GM21447 (cell line): ENCODE data around the gene CAPN2.

Experiments
- ATAC-seq: cut with Tn5 transposase; IDR thresholded peaks from one replicate; pipeline ENCODE4 v1.9.1; 2021; ENCODE audit not compliant: unreplicated experiment

CAPN2 gene

DNA sequence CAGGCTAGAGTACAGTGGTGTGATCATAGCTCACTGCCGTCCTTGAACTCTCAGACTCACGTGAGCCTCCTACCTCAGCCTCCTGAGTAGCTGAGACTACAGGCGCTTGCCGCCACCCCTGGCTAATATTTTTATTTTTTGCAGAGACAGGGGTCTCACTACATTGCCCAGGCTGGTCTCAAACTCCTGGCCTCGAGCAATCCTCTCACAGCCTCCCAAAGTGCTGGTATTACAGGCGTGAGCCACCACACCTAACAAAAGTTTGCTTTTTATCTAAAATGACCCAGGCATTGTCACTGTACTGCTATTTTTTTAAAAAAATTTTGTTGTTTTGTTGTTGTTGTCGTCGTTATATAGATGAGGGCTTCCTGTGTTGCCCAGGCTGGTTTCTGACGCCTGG lies 46.4 kb downstream of the CAPN2 start:
- no peak for ATAC-seq

DNA sequence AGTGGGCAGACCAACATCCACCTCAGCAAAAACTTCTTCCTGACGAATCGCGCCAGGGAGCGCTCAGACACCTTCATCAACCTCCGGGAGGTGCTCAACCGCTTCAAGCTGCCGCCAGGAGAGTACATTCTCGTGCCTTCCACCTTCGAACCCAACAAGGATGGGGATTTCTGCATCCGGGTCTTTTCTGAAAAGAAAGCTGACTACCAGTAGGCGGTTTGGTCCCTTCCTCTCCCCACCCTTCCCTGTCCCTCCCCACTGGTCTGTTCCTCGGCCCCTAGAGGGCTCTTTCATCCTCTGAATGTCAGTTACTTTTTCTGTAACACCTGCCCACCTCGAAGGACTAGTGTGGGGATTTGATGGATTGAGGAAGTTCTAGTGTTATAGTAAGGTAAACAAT lies 46.9 kb downstream of the CAPN2 start:
- ATAC-seq: no peak

DNA sequence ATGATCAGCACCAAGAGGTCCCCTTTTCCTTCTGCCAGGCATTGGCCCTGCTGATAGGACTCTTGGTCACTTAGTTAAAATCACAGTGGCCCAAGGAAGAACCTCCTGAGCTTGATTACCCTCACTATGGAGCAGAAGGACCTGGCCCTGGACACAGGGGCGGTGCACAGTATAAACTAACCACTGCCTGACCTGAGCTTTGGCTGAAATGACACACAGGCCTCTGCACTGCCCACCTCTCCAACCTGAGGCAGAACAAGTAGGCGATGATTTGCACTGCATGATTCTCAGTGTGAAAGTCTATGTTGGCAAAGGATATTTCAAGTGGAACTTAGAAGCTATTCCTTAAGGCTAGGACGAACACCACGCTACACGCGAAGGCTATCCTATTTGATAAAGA lies 48.5 kb downstream of the CAPN2 start:
- no peak for ATAC-seq

DNA sequence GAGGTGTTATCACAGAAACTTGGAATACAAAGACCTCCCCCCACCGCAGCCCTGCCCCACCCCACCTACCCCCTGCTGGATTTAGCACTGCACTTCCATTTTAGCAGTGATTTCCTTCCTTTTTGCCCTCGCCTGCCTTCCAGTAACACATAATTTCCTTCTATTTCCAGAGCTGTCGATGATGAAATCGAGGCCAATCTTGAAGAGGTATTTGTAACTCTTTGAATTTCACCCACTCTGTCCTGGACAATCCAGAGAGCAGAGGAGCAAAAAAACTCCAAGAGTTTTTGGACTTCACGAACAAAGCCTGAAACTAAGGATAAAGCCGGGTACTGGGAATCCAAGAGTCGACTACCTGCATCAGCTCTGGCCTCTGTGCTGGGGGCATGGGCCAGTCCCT lies 49.1 kb downstream of the CAPN2 start:
- ATAC-seq: no peak

DNA sequence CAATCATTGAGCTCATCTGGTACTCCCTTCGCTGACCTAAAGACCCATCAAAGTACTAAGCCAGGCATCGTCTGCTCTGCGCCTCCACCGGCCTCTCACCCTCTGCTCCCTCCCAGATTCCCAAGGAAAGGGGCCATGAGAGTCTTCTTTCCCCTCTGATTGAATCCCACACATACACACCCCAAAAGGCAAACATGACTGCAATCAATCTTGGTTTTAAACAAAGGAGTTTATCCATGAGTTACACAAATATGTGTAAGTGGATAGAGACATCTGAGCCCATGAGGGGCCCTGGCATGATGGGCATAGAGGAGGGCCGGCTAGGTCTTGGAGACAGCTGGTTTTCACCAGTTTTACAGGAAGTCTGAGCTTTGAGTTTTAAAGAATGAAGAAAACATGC lies 50.9 kb downstream of the CAPN2 start:
- no peak for ATAC-seq

DNA sequence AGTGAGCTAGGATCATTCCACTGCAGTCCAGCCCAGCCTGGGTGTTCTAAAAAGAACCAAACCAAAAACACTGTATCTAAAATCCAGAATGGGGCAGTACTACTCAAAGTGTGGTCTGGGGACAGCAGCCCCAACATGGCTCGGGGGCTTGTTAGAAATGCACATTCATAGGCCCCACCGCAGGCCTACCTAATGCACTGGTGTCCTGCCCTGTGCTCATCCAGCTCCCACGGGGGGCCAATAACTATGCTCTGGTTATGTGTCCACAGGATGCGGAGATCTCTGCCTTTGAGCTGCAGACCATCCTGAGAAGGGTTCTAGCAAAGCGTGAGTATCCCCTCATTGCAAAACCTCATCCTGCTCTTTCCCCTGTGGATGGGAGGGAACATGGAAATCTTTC lies 51.5 kb downstream of the CAPN2 start:
- ATAC-seq: no peak

DNA sequence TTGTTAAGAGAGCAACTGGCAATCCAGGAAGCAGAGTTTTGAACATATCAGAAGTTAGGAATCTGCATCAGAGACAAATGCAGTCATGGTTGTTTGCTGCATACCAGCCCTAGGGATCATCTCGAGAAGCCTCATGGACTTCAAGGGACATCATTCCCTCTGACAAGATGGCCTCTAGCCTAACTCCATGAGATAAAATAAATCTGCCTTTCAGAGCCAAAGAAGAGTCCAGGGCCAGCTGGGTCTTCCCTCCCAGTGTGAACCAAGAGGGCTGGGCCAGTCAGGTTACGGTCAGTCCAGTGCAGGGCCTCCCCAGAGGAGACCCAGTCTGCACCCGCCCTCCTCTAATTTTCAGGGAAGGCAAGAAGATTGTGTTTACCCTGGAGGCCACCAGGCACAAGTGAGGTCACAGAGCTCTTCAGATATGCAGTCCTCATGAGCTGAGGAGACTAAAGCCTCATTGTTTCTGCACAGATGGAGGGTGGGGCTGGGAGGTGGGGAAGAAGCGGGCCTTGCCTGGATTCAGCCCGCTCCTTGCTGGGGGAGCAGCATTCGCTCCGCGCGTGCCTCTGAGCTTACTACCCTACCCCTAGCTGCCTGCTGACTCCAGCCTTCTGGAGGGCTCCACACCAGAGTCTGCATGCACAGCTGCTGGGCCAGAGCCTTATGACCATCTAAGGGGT lies 52.8 kb downstream of the CAPN2 start:
- ATAC-seq: no peak

DNA sequence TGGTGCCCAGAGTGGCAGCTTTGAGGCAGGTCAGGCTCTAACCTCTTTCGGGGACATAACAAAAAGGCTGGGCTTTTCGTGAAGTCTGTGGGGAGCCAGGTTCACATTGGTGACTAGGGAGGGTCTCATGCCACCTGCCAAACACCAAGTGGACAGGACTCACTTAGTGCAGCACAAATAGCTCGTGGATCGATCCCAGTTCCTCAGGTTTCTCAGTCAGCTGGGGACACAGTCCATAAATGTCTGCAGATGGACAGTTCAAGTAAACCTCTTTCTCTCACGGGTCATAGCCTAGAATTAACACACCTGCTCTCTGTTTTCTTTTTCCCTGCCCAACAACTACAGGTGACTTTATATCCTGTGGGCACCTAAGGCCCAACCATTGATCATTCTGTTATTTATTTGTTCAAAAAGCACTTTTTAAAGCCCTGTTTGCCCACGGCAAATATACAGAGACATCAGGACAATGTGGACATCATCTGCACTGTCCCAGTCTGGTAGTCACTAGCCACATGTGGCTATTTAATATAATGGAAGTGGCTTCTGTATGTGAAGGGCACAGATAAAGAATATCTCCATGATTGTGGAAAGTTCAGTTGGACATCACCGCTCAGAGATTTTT lies 53.5 kb downstream of the CAPN2 start:
- ATAC-seq: no peak

DNA sequence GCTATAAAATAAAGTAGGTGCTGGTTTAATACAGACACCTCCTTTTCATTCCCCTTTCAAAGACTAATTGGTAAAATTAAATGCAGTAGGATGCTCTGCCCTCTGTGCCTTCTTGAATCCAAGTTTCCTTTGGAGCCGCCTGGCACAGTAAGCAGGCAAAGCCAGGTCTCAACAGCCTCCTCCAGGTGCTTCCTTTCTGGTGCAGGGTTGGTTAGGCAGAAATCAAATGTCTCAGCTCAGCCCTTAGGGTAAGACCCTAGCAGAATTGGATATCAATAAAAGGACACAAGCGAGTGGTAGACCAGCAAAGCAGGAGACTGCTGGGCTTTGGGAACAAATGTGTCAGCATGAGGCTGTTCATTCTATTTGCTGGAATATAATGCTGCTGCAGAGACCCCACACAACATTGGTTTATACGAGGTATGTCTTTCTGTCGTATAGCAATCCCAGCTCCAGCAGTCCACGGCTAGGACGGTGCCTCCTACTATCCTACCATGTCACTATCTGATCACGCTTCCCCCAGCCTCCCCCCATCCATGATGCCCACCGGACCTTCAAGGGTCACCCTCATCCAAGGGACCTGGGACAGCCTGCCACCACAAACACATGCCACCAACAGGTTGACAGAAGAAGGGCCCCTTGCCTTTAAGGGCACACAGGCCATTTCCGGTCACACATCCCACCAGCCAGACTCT lies 58.4 kb downstream of the CAPN2 start:
- ATAC-seq: no peak

DNA sequence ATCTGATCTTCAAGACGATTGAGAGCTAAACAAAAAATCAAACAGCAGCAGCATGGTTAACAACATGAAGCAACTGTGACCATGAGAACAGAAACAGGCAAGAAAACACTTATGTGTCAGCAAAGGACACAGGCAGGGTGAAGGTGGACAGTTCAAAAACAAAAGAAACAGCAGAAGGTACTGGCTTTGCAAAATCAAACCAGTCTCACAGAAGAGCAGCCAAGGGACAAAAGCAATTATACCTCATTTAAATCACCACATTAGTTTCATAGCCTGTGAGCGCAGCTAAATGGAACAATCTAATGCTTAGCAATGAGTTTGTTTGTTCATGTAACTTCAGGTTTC lies 59.1 kb downstream of the CAPN2 start:
- no peak for ATAC-seq

DNA sequence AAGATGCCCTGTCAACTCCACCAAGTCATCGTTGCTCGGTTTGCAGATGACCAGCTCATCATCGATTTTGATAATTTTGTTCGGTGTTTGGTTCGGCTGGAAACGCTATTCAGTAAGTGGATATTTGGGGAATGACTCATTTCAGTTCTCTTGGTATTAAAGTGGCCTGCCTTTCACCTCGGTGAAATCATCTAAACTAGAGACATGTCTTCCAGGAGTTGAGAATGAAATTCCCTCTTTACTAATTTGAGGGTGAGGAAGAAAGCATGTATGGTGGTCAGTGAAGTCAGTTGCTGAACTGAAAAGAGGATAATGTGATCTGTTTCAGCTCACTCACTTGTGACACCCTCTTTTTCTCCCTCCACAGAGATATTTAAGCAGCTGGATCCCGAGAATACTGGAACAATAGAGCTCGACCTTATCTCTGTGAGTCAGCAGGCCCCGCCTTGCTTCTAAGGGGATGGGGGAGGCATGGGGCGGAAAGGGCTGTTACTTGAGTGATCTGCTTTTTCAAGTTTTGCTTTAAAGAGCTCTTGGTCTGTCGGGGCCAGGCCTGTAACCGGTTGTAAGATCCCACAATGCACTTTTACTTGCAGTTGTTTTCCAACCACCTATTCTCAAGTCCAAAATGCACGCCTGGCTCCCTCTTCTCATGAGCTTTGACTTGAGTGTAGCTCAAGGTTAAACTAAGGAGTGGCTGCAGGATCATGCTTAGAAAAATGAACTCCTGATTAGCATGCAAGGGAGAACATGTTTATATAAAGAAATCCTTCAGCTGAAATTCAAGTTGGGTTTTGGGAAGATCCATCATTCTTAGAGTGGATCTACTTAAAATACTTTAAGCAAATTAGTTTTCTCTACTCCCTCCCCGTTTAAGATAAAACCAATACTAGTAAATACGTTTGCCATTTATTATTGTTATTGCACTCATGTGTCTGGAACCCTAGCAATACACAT lies 59.8 kb downstream of the CAPN2 start:
- ATAC-seq: no peak

DNA sequence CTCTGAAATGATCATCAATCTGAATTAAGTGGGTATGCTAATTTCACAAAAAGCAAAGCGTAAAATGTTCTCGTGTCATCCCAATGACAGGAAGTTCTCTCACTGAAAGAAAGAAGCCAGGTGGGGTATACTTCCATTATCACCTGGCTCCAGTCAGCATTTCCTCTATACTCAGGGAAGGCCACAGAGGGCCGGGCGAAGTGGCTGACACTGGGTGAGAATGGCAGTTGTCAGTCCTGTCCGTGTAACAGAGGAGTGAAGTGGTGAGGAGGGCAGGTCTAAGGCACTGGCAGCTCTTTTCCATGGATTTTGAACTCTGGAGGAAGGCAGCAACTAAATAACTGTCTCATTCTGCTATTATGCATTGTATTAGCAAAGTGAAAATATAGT lies 60.4 kb downstream of the CAPN2 start:
- no peak for ATAC-seq

DNA sequence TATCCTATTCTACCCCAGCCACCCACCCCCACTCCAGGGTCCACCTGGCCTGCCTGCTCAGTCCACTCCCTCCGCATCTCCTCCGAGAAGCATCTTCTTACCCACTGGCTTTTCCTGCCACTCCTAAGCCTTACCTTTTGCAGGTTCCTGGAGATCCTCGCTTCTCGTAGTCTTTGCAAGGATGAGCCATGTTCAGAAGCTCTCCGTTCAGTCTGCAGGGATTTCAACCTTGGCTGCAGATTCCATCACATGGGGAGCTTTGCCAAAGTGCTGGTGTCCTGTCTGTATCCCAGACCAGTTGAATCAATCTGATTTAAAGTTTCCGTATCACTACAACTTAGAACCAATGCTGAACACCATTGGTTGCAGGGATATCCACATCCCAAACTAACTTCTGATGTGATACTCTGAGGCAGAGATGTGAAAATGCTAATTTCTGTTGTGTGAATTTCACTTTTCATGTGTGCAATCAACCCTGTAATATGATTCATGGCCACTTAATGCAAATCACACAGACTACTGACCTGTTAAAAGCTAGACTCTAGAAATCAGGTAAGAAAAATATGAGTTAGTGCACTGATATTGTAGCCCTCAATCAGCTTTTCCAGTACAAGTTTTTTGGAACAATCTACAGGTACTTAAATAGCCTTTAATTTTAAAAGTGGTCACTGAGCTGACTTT lies 61.9 kb downstream of the CAPN2 start:
- ATAC-seq: no peak

DNA sequence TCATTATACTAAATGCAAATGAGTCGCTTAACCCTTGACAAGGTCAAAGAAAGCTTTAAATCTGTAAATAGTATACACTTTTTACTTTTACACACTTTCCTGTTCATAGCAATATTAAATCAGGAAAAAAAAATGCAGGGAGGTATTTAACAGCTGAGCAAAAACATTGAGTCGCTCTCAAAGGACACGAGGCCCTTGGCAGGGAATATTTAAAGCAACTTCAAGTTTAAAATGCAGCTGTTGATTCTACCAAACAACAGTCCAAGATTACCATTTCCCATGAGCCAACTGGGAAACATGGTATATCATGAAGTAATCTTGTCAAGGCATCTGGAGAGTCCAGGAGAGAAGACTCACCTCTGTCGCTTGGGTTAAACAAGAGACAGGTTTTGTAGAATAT lies 62.7 kb downstream of the CAPN2 start:
- no peak for ATAC-seq

DNA sequence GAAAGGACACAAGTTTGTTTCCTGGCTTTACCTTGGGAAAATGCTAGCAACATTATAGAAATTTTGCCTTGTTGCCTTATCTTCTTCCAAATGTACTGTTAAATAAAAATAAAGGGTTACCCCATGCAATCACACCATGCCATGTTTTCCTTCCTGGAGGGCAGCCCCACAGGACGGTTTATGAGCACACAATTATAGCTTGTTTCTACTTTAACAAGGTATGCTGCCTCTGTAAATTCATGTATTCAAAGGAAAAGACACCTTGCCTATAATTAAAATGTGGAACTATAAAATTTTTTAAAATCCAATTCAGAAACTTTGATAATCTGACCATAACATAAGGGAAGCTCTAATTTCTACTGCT lies 63.4 kb downstream of the CAPN2 start:
- no peak for ATAC-seq

DNA sequence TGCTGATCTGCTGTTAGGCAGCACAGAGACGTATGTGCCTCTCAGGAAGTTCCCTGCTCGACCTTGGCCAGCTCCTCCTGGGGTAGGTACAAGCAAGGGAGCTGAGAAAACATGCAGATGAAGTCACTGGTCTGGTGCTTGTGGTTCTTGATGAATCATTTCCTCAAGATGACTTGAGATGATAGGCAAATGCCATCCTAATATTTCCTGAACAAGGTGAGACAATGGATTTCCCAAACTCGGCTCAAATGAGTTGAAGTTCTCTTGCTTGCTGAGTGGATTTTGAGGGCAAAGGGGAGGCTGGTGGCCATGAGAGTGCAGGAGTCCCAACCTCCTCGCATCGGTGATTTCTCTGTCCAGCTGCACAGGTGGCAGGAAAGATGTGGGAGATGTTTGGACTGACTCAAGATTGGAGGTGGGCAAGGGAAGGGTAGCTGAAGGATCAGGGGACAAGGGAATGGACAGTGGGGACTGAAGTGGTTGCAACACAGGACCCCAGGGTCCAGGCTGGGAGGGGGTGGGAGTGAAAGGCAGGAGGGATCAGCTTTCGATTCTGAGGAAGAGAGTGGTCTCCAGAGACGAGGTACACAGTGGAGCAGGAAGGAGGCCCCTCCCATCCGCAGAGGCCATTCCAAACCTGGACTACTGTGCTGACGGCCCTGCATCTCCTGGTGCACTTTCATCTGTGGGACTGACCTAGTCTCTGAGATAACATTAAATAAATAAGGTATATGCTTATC lies 63.9 kb downstream of the CAPN2 start:
- ATAC-seq: no peak

DNA sequence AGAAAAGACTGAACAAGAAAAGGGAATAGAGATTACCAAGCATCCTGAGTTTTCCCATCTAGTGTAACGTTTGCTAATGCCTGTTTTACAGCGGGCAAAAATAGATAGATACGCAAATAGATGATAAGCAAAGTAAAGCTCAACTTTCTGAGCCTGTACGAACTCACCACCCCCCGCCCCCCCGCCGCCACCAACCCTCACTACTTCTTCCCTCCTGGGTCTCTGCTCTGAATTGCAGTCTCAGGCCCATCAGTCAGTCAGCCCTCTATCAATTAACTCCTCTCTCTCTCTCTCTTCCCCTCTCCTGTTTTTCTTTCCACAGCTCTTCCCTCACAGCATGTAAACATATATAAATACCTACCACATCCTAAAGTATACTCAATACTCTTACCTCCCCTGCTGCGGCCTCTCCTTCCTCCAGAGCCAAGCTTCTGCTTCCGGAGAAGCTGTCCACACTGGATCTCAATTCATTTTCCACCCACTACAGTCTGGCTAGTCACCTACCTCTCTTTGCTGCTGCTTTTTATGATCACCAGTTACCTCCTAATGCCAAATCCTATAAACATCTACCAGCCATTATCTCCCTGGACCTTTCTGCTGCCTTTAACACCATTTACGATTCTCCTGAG lies 64.6 kb downstream of the CAPN2 start:
- no peak for ATAC-seq

DNA sequence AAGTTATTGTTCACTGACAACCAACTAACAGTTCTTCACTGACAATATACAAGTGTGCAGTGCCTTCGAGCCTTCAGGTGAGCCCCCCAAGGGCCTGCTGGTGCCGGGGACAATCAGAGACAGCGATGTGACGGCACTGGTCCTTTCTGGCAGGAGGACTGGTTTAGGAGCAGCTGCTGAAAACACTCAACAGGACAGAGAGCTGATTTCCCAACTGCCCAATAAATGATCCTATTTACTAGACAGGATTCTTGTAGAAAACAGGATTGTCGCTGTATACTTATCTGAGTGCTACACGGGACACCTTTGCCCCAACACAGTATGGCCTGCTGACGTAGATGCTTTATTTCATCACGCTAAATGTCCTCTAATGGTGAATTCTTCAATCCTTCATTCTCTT lies 68.0 kb downstream of the CAPN2 start:
- ATAC-seq: no peak

DNA sequence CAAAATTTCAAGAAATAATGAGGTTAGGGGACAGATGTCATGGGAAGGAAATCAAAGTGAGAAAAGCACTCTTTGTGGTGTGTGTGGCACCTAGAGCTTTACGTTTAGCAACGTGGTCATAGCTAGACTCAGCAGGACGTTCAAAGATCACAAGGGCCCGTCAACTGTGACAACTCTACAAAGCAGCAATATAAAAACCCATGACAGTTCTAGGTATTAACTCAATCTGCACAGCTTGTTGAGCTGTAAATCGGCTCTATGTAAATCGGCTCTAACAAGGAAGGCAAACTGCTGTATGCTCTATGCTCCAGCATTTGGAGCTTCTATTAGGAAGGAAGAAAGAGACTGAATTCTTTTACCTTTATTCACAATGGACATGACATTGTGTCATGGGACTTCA lies 68.6 kb downstream of the CAPN2 start:
- ATAC-seq: no peak

DNA sequence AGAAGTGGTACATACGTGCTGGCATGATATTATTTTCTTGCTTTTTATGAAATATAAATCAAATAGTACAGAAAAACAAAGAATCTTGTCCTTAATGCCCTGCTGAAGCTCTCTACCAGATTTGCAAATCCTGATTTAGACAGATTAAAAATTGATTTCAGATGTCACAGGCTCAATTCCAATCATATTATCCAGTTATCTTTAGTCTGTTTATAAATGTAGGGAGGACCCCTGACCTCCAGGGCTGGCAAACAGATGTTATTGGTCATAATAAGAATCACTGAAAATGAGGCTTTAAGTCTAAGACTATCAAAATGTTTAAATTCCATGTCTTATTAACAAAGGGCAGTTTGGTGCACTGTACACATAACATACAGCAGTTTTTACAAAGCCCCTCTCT lies 71.3 kb downstream of the CAPN2 start:
- no peak for ATAC-seq
